ENCODE results near the gene NISCH. TPM values are rescaled to one million over a fixed set of nuclear protein-coding genes. Genes with fewer than 3 reads are reported as not detected.

NISCH gene
- total and polyA plus RNA-seq, 3 donors from 2014 or later = 166 to 327 (median 315) TPM

- Histone ChIP-seq H3K27me3 (no peaks in the 10 kb centered on the region), H3K27ac (no peak overlapping the region), H3K36me3 (ENCODE audit: low read depth, missing control alignments) (no peaks in the 10 kb centered on the region), H3K4me1 (no peaks in the 10 kb centered on the region), H3K9me3 (no peaks in the 10 kb centered on the region), H3K4me3 (no peak overlapping the region)
- whole genome bisulfite sequencing, 2 donors = 91% methylated on average over 12 of the region's 12 CpGs; no CpG with 5 or more reads in 1 of the 2 donors
- TF ChIP-seq POLR2A (IDR thresholded peaks at IDR 0.05) (no peak), CTCF (IDR thresholded peaks at IDR 0.05) (no peak)
- no peak for DNase-seq
- intact Hi-C loops (cut with DNase I; ENCODE audit: low total_unique reads) = no loop called here
Observed at GRCh38 chr3:52440249-52440551, 15.2 kb upstream of the NISCH start.

- Histone ChIP-seq H3K27ac (no peak overlapping the region), H3K27me3 (no peaks in the 10 kb centered on the region), H3K36me3 (ENCODE audit: low read depth, missing control alignments) (no peaks in the 10 kb centered on the region), H3K9me3 (no peaks in the 10 kb centered on the region), H3K4me3 (no peak overlapping the region), H3K4me1 (no peaks in the 10 kb centered on the region)
- WGBS, 2 donors = 97% methylated on average over 6 to 14 of the region's 14 CpGs
- intact Hi-C loops (cut with DNase I; ENCODE audit: low total_unique reads) = no loop called here
- TF ChIP-seq CTCF (IDR thresholded peaks at IDR 0.05) (no peak), POLR2A (IDR thresholded peaks at IDR 0.05) (no peak)
- DNase-seq = no peak
Observed at GRCh38 chr3:52440671-52441070, 14.7 kb upstream of the NISCH start.

GRCh38 chr3:52441091-52441771 lies 14.2 kb upstream of the NISCH start:
- Histone ChIP-seq H3K36me3 (ENCODE audit: low read depth, missing control alignments) (no peaks in the 10 kb centered on the region), H3K9me3 (no peaks in the 10 kb centered on the region), H3K4me3 (no peak overlapping the region), H3K27ac (no peak overlapping the region), H3K4me1 (no peaks in the 10 kb centered on the region), H3K27me3 (no peaks in the 10 kb centered on the region)
- no peak for TF ChIP-seq POLR2A (IDR thresholded peaks at IDR 0.05)
- TF ChIP-seq CTCF (IDR thresholded peaks at IDR 0.05) = no peak
- intact Hi-C loops (cut with DNase I; ENCODE audit: low total_unique reads) = no loop called here
- 93 to 94% methylated on average over 22 to 23 of the region's 23 CpGs for WGBS, 2 donors
- DNase-seq = no peak

GRCh38 chr3:52441772-52442332 lies 13.6 kb upstream of the NISCH start:
- no peaks in the 10 kb centered on the region for H3K9me3 ChIP-seq
- H3K4me3 ChIP-seq = no peak overlapping the region
- intact Hi-C loops (cut with DNase I; ENCODE audit: low total_unique reads) = no loop called here
- no peak for TF ChIP-seq CTCF (IDR thresholded peaks at IDR 0.05)
- DNase-seq = no peak
- H3K27ac ChIP-seq = no peak overlapping the region
- H3K27me3 ChIP-seq = no peaks in the 10 kb centered on the region
- no peaks in the 10 kb centered on the region for H3K36me3 ChIP-seq (ENCODE audit: low read depth, missing control alignments)
- H3K4me1 ChIP-seq = no peaks in the 10 kb centered on the region
- WGBS, 2 donors = 94 to 97% methylated on average over 16 to 18 of the region's 18 CpGs

All from testis (tissue), 3 donors.